Muscle layer of colon (tissue), 2 donors: ENCODE results near the gene EHBP1.

ENCODE experiments used
- H3K27ac ChIP-seq: one replicate; pipeline ENCODE4 v1.7.0; 2013; ENCODE audit warnings: low read depth, mild to moderate bottlenecking, low read length, moderate library complexity
- H3K27me3 ChIP-seq, 2 donors: one replicate each; pipeline ENCODE4 v1.7.0; 2013; ENCODE audit warnings: low read length in 2 of 2, mild to moderate bottlenecking in 2 of 2; ENCODE audit not compliant: insufficient read depth in 2 of 2, control insufficient read depth in 1 of 2
- H3K36me3 ChIP-seq: one replicate; pipeline ENCODE4 v1.7.0; 2013; ENCODE audit warnings: mild to moderate bottlenecking, low read length; ENCODE audit not compliant: insufficient read depth
- H3K4me1 ChIP-seq: one replicate; pipeline ENCODE4 v1.7.0; 2013; ENCODE audit warnings: mild to moderate bottlenecking, low read length; ENCODE audit not compliant: insufficient read depth
- H3K4me3 ChIP-seq, 2 donors: one replicate each; pipeline ENCODE4 v1.7.0; 2013; ENCODE audit warnings: low read length in 2 of 2, low read depth in 1 of 2, mild to moderate bottlenecking in 1 of 2, moderate library complexity in 1 of 2
- H3K9ac ChIP-seq: one replicate; pipeline ENCODE4 v1.7.0; 2013; ENCODE audit warnings: low read length
- H3K9me3 ChIP-seq: one replicate; pipeline ENCODE4 v1.7.0; 2013; ENCODE audit warnings: mild to moderate bottlenecking, low read length
- donor health status: abdominal sarcoma.
- donor health status: Adenocarcinoma of cecum.

Gene EHBP1

GRCh38 chr2:62724106-62724505 lies 18.6 kb downstream of the EHBP1 start:
- H3K9me3 ChIP-seq, result no peaks in the 10 kb centered on the region
- no peak overlapping the region for H3K4me3 ChIP-seq
- H3K27ac ChIP-seq, result peak overlapping the region; percentile 21
- no peaks in the 10 kb centered on the region for H3K27me3 ChIP-seq
- H3K4me1 ChIP-seq, result peaks cover 42% of the 10 kb centered on the region
- H3K36me3 ChIP-seq, result no peaks in the 10 kb centered on the region
- H3K9ac ChIP-seq, result no peak overlapping the region

- Histone ChIP-seq H3K4me3 (no peak overlapping the region), H3K4me1 (peaks cover 38% of the 10 kb centered on the region), H3K9me3 (no peaks in the 10 kb centered on the region), H3K36me3 (no peaks in the 10 kb centered on the region), H3K9ac (no peak overlapping the region), H3K27ac (peak overlapping the region; percentile 3), H3K27me3 (no peaks in the 10 kb centered on the region)
Measured at GRCh38 chr2:62724886-62725711, 19.6 kb downstream of the EHBP1 start.

- Histone ChIP-seq H3K9ac (no peak overlapping the region), H3K27me3 (no peaks in the 10 kb centered on the region), H3K36me3 (no peaks in the 10 kb centered on the region), H3K9me3 (no peaks in the 10 kb centered on the region), H3K4me3 (no peak overlapping the region), H3K4me1 (peaks cover 33% of the 10 kb centered on the region), H3K27ac (no peak overlapping the region)
Measured at GRCh38 chr2:62725712-62726055, 20.2 kb downstream of the EHBP1 start.

GRCh38 chr2:62727259-62727867 lies 21.9 kb downstream of the EHBP1 start:
- Histone ChIP-seq H3K36me3 (no peaks in the 10 kb centered on the region), H3K4me1 (peaks cover 33% of the 10 kb centered on the region), H3K4me3 (peak overlapping the region in 1 of 2 donors; percentile 3), H3K27me3 (no peaks in the 10 kb centered on the region), H3K9ac (no peak overlapping the region), H3K27ac (no peak overlapping the region), H3K9me3 (no peaks in the 10 kb centered on the region)

GRCh38 chr2:62727876-62728566 lies 22.5 kb downstream of the EHBP1 start:
- Histone ChIP-seq H3K36me3 (no peaks in the 10 kb centered on the region), H3K9me3 (no peaks in the 10 kb centered on the region), H3K9ac (no peak overlapping the region), H3K4me1 (peaks cover 33% of the 10 kb centered on the region), H3K27me3 (no peaks in the 10 kb centered on the region), H3K27ac (no peak overlapping the region), H3K4me3 (peak overlapping the region in 1 of 2 donors; percentile 3)

- Histone ChIP-seq H3K9ac (no peak overlapping the region), H3K27me3 (no peaks in the 10 kb centered on the region), H3K9me3 (no peaks in the 10 kb centered on the region)
Measured at GRCh38 chr2:62731275-62731674, 25.8 kb downstream of the EHBP1 start.

GRCh38 chr2:62732262-62732777 lies 26.8 kb downstream of the EHBP1 start:
- Histone ChIP-seq H3K36me3 (no peaks in the 10 kb centered on the region), H3K4me3 (no peak overlapping the region), H3K9me3 (no peaks in the 10 kb centered on the region), H3K27me3 (no peaks in the 10 kb centered on the region), H3K4me1 (peaks cover 21% of the 10 kb centered on the region), H3K9ac (no peak overlapping the region), H3K27ac (no peak overlapping the region)

More at GRCh38 chr2:62731275-62731674, 25.8 kb downstream of the EHBP1 start:
- Histone ChIP-seq H3K27ac (no peak overlapping the region), H3K4me3 (no peak overlapping the region), H3K4me1 (peaks cover 21% of the 10 kb centered on the region), H3K36me3 (no peaks in the 10 kb centered on the region)

- Histone ChIP-seq H3K9me3 (no peaks in the 10 kb centered on the region), H3K36me3 (no peaks in the 10 kb centered on the region), H3K27ac (no peak overlapping the region), H3K9ac (no peak overlapping the region), H3K4me3 (no peak overlapping the region), H3K27me3 (no peaks in the 10 kb centered on the region), H3K4me1 (peaks cover 22% of the 10 kb centered on the region)
Measured at GRCh38 chr2:62733546-62733945, 28.0 kb downstream of the EHBP1 start.

- Histone ChIP-seq H3K27me3 (no peaks in the 10 kb centered on the region), H3K4me1 (peaks cover 40% of the 10 kb centered on the region), H3K27ac (no peak overlapping the region), H3K4me3 (no peak overlapping the region), H3K9ac (no peak overlapping the region), H3K9me3 (no peaks in the 10 kb centered on the region), H3K36me3 (no peaks in the 10 kb centered on the region)
Measured at GRCh38 chr2:62736899-62737559, 31.5 kb downstream of the EHBP1 start.

- H3K4me1 ChIP-seq, result peaks cover 45% of the 10 kb centered on the region
- H3K9me3 ChIP-seq, result no peaks in the 10 kb centered on the region
- H3K4me3 ChIP-seq, result no peak overlapping the region
- H3K36me3 ChIP-seq, result no peaks in the 10 kb centered on the region
- H3K27ac ChIP-seq, result no peak overlapping the region
- H3K9ac ChIP-seq, result no peak overlapping the region
- H3K27me3 ChIP-seq, result no peaks in the 10 kb centered on the region
Measured at GRCh38 chr2:62738981-62739936, 33.7 kb downstream of the EHBP1 start.
